Thoracic aorta (tissue), 2 donors: Measurements from ENCODE around the gene AMIGO3. TPM values are rescaled to one million over a fixed set of nuclear protein-coding genes. Genes with fewer than 3 reads are reported as not detected.
"Not testable (repeated sequence)": the region's sequence is repeated elsewhere in the genome, so short reads cannot be mapped to it uniquely, and the experiment has no call there.

ENCODE experiments used
- ATAC-seq: fragments of 150-250 bp; one replicate; pipeline ENCODE4 v1.8.0; 2017; ENCODE audit warnings: low read depth; ENCODE audit not compliant: insufficient number of reproducible peaks, low FRiP score
- DNase-seq: peaks from one replicate; pipeline ENCODE4 v3.0.0-alpha.2; 2020; ENCODE audit warnings: low spot score
- H3K27ac ChIP-seq, 2 donors: fragments of 200-600 bp; sonication (generic); 1 replicate in 1 of 2; 2 replicates in 1 of 2; pipeline ENCODE4 v1.5.1; 2016; ENCODE audit warnings: mild to moderate bottlenecking in 2 of 2, moderate library complexity in 2 of 2
- H3K27me3 ChIP-seq: fragments of 200-600 bp; sonication (generic); replicated peaks from 2 replicates; pipeline ENCODE4 v1.6.0; 2016; ENCODE audit warnings: mild to moderate bottlenecking; ENCODE audit not compliant: insufficient read depth
- H3K36me3 ChIP-seq: fragments of 200-600 bp; sonication (generic); one replicate; pipeline ENCODE4 v1.5.1; 2016
- H3K4me1 ChIP-seq, 2 donors: fragments of 200-600 bp; sonication (generic); 1 replicate in 1 of 2; 2 replicates in 1 of 2; pipeline versions ENCODE4 v1.5.1 to v1.6.0; 2016; ENCODE audit warnings: low read depth in 2 of 2, mild to moderate bottlenecking in 1 of 2; ENCODE audit not compliant: control insufficient read depth in 1 of 2
- H3K4me3 ChIP-seq: fragments of 200-600 bp; sonication (generic); 2 replicates; pipeline ENCODE4 v1.5.1; 2016; ENCODE audit warnings: mild to moderate bottlenecking
- H3K9me3 ChIP-seq: fragments of 200-600 bp; sonication (generic); 2 replicates; pipeline ENCODE4 v1.5.1; 2016
- total RNA-seq, 2 donors: library from RNA; depleted of rRNA; stranded (reverse); fragments of >200 nt; gene quantifications; one replicate each; pipeline versions ENCODE4 v1.1.0 to v1.2.3, GENCODE V29; 2016
- TF ChIP-seq, protein P1 (sequence below): fragments of 200-600 bp; sonication (generic); IDR thresholded peaks from one replicate; pipeline ENCODE4 v1.5.1; 2019; ENCODE audit warnings: antibody characterized with exemption

AMIGO3 gene
- total RNA-seq, 2 donors from 2014 or later = 3.0 to 5.8 TPM

DNA sequence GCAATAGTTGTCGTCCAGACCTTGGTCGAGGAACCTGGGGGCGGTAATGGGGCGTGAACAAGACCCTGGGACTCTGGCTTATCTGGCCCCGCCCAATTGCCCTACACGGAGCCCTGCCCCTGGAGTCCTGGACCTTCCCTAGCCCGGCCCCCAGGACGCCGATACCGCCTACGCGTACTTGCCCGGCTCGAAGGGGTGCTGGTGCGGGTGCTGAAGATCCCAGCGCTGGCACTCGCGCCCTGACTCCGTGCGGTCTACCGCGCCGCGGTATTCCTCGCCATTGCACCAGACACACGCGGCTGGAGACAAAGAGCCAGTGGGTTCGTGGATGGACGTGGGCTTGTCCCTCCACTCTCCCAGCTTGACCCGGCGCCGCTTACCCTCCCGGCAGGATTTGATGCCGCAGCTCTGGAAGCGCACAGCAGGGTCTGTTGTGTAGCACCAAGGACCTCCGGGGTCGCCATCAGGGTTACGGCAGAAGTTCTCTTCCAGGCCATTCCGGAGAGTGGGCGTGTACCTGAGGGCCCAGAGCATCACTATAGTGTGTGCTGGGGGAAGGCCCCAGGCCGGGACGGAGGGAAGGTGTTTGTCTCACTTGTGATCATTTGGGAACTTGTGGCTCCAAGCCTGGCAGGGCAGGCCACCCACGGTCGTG is 32.6 kb downstream of the AMIGO3 start:
- H3K27me3 ChIP-seq, H3K9me3 ChIP-seq, H3K27ac ChIP-seq, ATAC-seq, DNase-seq: not testable (repeated sequence)
- peaks cover 18% of the 10 kb centered on the region for H3K36me3 ChIP-seq
- H3K4me3 ChIP-seq = peak overlapping the region; percentile 61
- H3K4me1 ChIP-seq = peaks cover 17 to 31% of the 10 kb centered on the region in 2 donors

DNA sequence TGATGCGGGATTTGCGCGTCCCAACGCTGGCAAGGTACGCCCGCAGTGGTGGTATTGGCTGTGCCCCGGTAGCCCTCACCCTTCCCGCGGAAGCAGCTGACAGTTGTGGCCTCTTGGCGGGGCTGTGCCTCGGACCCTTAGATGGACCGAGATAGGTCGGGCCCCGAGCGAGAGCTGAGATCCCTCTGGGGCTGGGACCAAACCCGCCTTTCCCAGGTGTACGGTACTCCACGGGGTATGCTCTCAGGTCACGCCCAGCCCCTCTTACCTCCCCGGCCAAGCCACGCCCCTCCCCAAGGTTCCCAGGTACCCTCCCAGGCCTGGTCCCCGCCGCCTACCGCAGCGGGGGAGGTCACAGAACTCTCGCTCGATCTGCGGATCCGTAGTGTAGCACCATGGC is 33.1 kb downstream of the AMIGO3 start:
- Histone ChIP-seq H3K36me3 (peaks cover 21% of the 10 kb centered on the region), H3K4me3 (peak overlapping the region; percentile 61), H3K4me1 (peaks cover 17 to 27% of the 10 kb centered on the region in 2 donors)
- DNase-seq, H3K27ac ChIP-seq, H3K9me3 ChIP-seq, ATAC-seq, H3K27me3 ChIP-seq: not testable (repeated sequence)

DNA sequence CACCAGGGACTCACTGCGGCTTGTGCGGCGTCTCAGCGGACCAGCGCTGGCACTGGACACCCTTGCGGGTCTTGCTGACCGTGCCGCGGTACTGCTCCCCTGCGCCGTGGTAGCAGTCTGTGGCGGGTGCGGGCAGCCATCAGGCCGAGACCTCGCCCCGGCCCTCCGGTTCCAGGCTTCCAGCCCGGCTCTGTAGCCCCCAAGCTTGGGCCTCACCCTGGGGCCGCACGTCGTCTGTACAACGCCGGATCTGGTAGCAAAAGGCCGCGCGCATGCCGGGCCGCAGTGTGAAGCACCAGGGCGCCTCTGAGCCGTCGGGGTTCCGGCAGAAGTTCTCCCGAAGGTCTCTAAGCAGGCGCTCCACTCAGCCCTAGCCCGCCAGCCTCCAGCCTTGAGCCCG is 33.6 kb downstream of the AMIGO3 start:
- Histone ChIP-seq H3K36me3 (peaks cover 22% of the 10 kb centered on the region), H3K4me3 (peak overlapping the region; percentile 61), H3K4me1 (peaks cover 15 to 22% of the 10 kb centered on the region in 2 donors)
- H3K9me3 ChIP-seq, H3K27ac ChIP-seq, ATAC-seq, H3K27me3 ChIP-seq, DNase-seq: not testable (repeated sequence)

DNA sequence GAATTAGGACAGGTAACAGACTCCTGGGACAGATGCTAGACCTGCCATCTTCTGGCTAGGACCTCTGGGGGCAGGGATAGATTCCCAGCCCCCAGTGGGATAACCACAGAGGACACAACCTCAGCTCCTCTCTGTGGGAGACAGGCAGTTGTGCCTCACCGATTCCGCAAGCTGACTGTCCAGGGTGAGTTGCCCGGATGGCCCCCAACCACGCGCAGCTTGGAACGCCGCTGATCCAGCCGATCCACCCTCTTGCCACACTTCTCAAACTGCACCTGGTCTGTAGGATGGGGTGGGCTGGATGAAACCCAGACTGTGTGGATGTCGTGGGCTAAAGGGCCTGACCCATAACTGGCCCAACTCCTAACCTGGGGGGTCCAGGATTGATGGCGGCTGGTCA is 34.4 kb downstream of the AMIGO3 start:
- not testable (repeated sequence) for ATAC-seq
- H3K36me3 ChIP-seq = peaks cover 30% of the 10 kb centered on the region

DNA sequence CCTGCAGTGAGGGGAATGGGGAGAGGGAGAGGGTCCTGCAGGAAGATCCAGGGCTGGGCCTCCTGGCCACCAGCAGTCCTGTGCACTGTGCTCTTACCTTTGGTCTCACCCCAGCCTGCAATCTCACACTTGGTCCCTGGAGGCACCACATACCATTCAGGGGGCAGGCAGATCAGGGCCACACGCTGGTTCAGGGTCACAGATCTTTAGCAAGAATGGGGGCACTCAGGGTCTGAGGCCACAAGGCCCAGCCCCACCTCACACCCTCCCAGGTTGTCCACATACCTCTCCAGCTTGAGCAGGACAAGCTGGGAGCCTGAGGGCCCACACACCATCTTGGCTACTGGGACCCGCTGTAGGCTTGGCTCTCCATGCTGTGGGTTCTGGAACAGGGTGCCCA is 35.0 kb downstream of the AMIGO3 start:
- not testable (repeated sequence) for H3K9me3 ChIP-seq, H3K27ac ChIP-seq, H3K4me3 ChIP-seq, ATAC-seq, H3K27me3 ChIP-seq, DNase-seq
- Histone ChIP-seq H3K36me3 (peaks cover 36% of the 10 kb centered on the region), H3K4me1 (peaks cover 6 to 11% of the 10 kb centered on the region in 2 donors)

More for the DNA sequence above, 34.4 kb downstream of the AMIGO3 start:
- not testable (repeated sequence) for H3K27me3 ChIP-seq, H3K9me3 ChIP-seq, DNase-seq, H3K4me3 ChIP-seq, H3K27ac ChIP-seq
- peaks cover 9 to 15% of the 10 kb centered on the region in 2 donors for H3K4me1 ChIP-seq

DNA sequence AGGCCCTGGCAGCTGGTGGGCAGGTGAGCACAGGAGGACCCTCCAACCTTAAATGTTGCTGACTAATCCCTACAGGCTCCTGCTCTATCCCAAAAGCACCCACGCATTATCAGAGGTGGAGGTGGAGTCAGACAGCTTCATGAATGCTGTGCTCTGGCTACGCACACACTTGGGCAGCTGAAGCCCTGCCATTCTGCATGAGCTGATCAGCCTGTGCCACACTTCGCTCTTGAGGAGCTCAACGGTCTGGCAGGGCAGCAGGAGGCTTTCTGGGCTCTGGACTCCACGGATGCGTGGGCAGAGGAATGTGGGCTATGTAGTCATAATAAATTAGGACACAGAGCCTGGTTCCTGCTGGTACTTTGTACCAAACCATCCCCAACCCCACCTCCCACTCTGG is 36.3 kb downstream of the AMIGO3 start:
- ATAC-seq = no peak
- H3K9me3 ChIP-seq = no peaks in the 10 kb centered on the region

DNA sequence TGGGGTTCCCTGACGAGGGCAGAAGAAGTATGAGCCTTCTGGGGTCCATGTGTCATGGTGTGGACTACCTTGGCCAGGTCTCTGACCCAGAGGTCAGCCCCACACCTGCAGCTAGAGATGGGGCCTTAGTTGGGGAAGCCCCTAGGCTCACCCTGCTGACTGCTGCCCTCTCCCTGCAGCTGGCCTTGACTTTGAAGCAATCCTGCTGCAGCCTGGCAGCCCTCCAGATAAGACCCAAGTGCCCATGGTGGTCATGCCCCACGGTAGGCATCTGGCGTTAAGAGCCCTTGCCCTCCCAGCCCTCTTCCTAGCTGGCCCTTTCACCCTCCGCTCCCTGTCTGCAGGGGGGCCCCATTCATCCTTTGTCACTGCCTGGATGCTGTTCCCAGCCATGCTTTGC is 37.9 kb downstream of the AMIGO3 start:
- H3K36me3 ChIP-seq = peaks cover 60% of the 10 kb centered on the region
- no peak overlapping the region for H3K4me3 ChIP-seq
- no peaks in the 10 kb centered on the region for H3K4me1 ChIP-seq
- ATAC-seq (no peak), DNase-seq (no peak)
- H3K9me3 ChIP-seq = no peaks in the 10 kb centered on the region
- H3K27me3 ChIP-seq = no peaks in the 10 kb centered on the region
- H3K27ac ChIP-seq = no peak overlapping the region
- TF ChIP-seq, protein P1, sequence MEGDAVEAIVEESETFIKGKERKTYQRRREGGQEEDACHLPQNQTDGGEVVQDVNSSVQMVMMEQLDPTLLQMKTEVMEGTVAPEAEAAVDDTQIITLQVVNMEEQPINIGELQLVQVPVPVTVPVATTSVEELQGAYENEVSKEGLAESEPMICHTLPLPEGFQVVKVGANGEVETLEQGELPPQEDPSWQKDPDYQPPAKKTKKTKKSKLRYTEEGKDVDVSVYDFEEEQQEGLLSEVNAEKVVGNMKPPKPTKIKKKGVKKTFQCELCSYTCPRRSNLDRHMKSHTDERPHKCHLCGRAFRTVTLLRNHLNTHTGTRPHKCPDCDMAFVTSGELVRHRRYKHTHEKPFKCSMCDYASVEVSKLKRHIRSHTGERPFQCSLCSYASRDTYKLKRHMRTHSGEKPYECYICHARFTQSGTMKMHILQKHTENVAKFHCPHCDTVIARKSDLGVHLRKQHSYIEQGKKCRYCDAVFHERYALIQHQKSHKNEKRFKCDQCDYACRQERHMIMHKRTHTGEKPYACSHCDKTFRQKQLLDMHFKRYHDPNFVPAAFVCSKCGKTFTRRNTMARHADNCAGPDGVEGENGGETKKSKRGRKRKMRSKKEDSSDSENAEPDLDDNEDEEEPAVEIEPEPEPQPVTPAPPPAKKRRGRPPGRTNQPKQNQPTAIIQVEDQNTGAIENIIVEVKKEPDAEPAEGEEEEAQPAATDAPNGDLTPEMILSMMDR = no peak

More for the DNA sequence above, 36.3 kb downstream of the AMIGO3 start:
- no peak for DNase-seq
- no peak overlapping the region for H3K27ac ChIP-seq
- no peak overlapping the region for H3K4me3 ChIP-seq
- peaks cover 0 to 5% of the 10 kb centered on the region in 2 donors for H3K4me1 ChIP-seq
- TF ChIP-seq, protein P1 = no peak
- H3K27me3 ChIP-seq = no peaks in the 10 kb centered on the region
- peaks cover 46% of the 10 kb centered on the region for H3K36me3 ChIP-seq

DNA sequence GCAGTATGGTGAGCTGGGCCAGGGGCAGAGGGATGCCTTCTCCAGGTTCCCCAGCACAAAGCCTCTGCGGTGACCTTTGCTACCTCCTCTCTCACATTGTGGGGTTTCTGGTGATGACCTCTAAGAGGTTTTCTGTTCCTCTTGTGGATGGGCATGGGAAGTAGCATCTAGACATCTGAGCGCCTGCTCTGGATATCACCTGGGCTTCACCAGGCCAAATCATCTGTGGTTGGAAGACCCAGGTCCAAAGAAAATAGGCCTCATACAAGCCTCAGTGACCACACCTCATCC is 38.3 kb downstream of the AMIGO3 start:
- peaks cover 64% of the 10 kb centered on the region for H3K36me3 ChIP-seq
- no peak overlapping the region for H3K4me3 ChIP-seq
- H3K4me1 ChIP-seq = no peaks in the 10 kb centered on the region
- no peak overlapping the region for H3K27ac ChIP-seq
- H3K9me3 ChIP-seq = no peaks in the 10 kb centered on the region
- DNase-seq (no peak), ATAC-seq (no peak)
- no peaks in the 10 kb centered on the region for H3K27me3 ChIP-seq
- TF ChIP-seq, protein P1 = no peak
